ENCODE results near the gene ARID1A. TPM values are rescaled to one million over a fixed set of nuclear protein-coding genes. Genes with fewer than 3 reads are reported as not detected.
"Not testable (repeated sequence)": the region's sequence is repeated elsewhere in the genome, so short reads cannot be mapped to it uniquely, and the experiment has no call there.

Gene ARID1A
- total RNA-seq, 6 donors from 2014 or later = 61.3 to 102 (median 70.5) TPM

GRCh38 chr1:26810105-26810504, 114.3 kb downstream of the ARID1A start:
- peak; percentile 42 to 72 (median 65) for TF ChIP-seq CTCF (IDR thresholded peaks at IDR 0.05)

GRCh38 chr1:26811057-26811456, 115.2 kb downstream of the ARID1A start:
- no peak overlapping the region for H3K4me3 ChIP-seq
- DNase-seq (no peak), ATAC-seq (ENCODE audit: low FRiP score in 2 of 2) (no peak)
- H3K27ac ChIP-seq = no peak overlapping the region
- H3K9me3 ChIP-seq = no peaks in the 10 kb centered on the region
- peaks cover 3 to 5% (median 3%) of the 10 kb centered on the region in 4 donors for H3K4me1 ChIP-seq
- WGBS, 2 donors = 64 to 72% methylated on average over 4 of the region's 4 CpGs
- no peaks in the 10 kb centered on the region for H3K36me3 ChIP-seq
- H3K27me3 ChIP-seq = no peaks in the 10 kb centered on the region
- TF ChIP-seq POLR2AphosphoS5 (IDR thresholded peaks at IDR 0.05) (no peak), CTCF (IDR thresholded peaks at IDR 0.05) (no peak), POLR2A (IDR thresholded peaks at IDR 0.05) (no peak), EP300 (IDR thresholded peaks at IDR 0.05) (no peak)

More at GRCh38 chr1:26810105-26810504, 114.3 kb downstream of the ARID1A start:
- H3K4me1 ChIP-seq, H3K27me3 ChIP-seq, H3K9me3 ChIP-seq, H3K36me3 ChIP-seq, H3K27ac ChIP-seq, H3K4me3 ChIP-seq: not testable (repeated sequence)
- 55 to 58% methylated on average over 11 of the region's 11 CpGs for WGBS, 2 donors
- ATAC-seq (ENCODE audit: low FRiP score in 2 of 2) (peak; percentile 62 to 85), DNase-seq (peak in 1 of 2 donors; percentile 59)

- H3K4me1 ChIP-seq = peaks cover 3 to 5% (median 3%) of the 10 kb centered on the region in 4 donors
- H3K36me3 ChIP-seq = no peaks in the 10 kb centered on the region
- H3K27ac ChIP-seq = no peak overlapping the region
- no peaks in the 10 kb centered on the region for H3K9me3 ChIP-seq
- no peak overlapping the region for H3K4me3 ChIP-seq
- no peak for ATAC-seq (ENCODE audit: low FRiP score in 2 of 2)
- no peak for TF ChIP-seq EP300 (IDR thresholded peaks at IDR 0.05)
- no peak for TF ChIP-seq POLR2AphosphoS5 (IDR thresholded peaks at IDR 0.05)
- no peak for TF ChIP-seq CTCF (IDR thresholded peaks at IDR 0.05)
- no peak for TF ChIP-seq POLR2A (IDR thresholded peaks at IDR 0.05)
- DNase-seq = no peak
- no peaks in the 10 kb centered on the region for H3K27me3 ChIP-seq
Measured at GRCh38 chr1:26811708-26812107, 115.9 kb downstream of the ARID1A start.

GRCh38 chr1:26814377-26814776, 118.6 kb downstream of the ARID1A start:
- WGBS, 2 donors = 75% methylated on average over 2 of the region's 2 CpGs
- H3K9me3 ChIP-seq = no peaks in the 10 kb centered on the region

More at GRCh38 chr1:26814377-26814776, 118.6 kb downstream of the ARID1A start:
- ATAC-seq (ENCODE audit: low FRiP score in 2 of 2) (no peak), DNase-seq (no peak)
- Histone ChIP-seq H3K36me3 (no peaks in the 10 kb centered on the region), H3K27me3 (no peaks in the 10 kb centered on the region), H3K27ac (no peak overlapping the region), H3K4me1 (peaks cover 3 to 5% (median 3%) of the 10 kb centered on the region in 4 donors), H3K4me3 (no peak overlapping the region)
- TF ChIP-seq EP300 (IDR thresholded peaks at IDR 0.05) (no peak), CTCF (IDR thresholded peaks at IDR 0.05) (no peak), POLR2AphosphoS5 (IDR thresholded peaks at IDR 0.05) (no peak), POLR2A (IDR thresholded peaks at IDR 0.05) (no peak)

Measured in upper lobe of left lung (tissue), 6 donors.